Thoracic aorta (tissue), 2 donors: ENCODE results near the gene PSMG3. TPM values are rescaled to one million over a fixed set of nuclear protein-coding genes. Genes with fewer than 3 reads are reported as not detected.

Experiments used
- ATAC-seq: fragments of 150-250 bp; one replicate; pipeline ENCODE4 v1.8.0; 2017; ENCODE audit warnings: low read depth; ENCODE audit not compliant: insufficient number of reproducible peaks, low FRiP score
- DNase-seq: peaks from one replicate; pipeline ENCODE4 v3.0.0-alpha.2; 2020; ENCODE audit warnings: low spot score
- H3K27ac ChIP-seq, 2 donors: fragments of 200-600 bp; sonication (generic); 1 replicate in 1 of 2; 2 replicates in 1 of 2; pipeline ENCODE4 v1.5.1; 2016; ENCODE audit warnings: mild to moderate bottlenecking in 2 of 2, moderate library complexity in 2 of 2
- H3K27me3 ChIP-seq: fragments of 200-600 bp; sonication (generic); replicated peaks from 2 replicates; pipeline ENCODE4 v1.6.0; 2016; ENCODE audit warnings: mild to moderate bottlenecking; ENCODE audit not compliant: insufficient read depth
- H3K36me3 ChIP-seq: fragments of 200-600 bp; sonication (generic); one replicate; pipeline ENCODE4 v1.5.1; 2016
- H3K4me1 ChIP-seq, 2 donors: fragments of 200-600 bp; sonication (generic); 1 replicate in 1 of 2; 2 replicates in 1 of 2; pipeline versions ENCODE4 v1.5.1 to v1.6.0; 2016; ENCODE audit warnings: low read depth in 2 of 2, mild to moderate bottlenecking in 1 of 2; ENCODE audit not compliant: control insufficient read depth in 1 of 2
- H3K4me3 ChIP-seq: fragments of 200-600 bp; sonication (generic); 2 replicates; pipeline ENCODE4 v1.5.1; 2016; ENCODE audit warnings: mild to moderate bottlenecking
- H3K9me3 ChIP-seq: fragments of 200-600 bp; sonication (generic); 2 replicates; pipeline ENCODE4 v1.5.1; 2016
- CTCF ChIP-seq: fragments of 200-600 bp; sonication (generic); IDR thresholded peaks from one replicate; pipeline ENCODE4 v1.5.1; 2019; ENCODE audit warnings: antibody characterized with exemption
- total RNA-seq, 2 donors: library from RNA; depleted of rRNA; stranded (reverse); fragments of >200 nt; gene quantifications; one replicate each; pipeline versions ENCODE4 v1.1.0 to v1.2.3, GENCODE V29; 2016

Gene PSMG3
- total RNA-seq, 2 donors from 2014 or later, result 30.9 to 40.4 TPM

- ATAC-seq (no peak), DNase-seq (no peak)
- Histone ChIP-seq H3K27ac (no peak overlapping the region), H3K36me3 (no peaks in the 10 kb centered on the region), H3K4me1 (peaks cover 4 to 11% of the 10 kb centered on the region in 2 donors), H3K9me3 (no peaks in the 10 kb centered on the region), H3K4me3 (no peak overlapping the region), H3K27me3 (no peaks in the 10 kb centered on the region)
- TF ChIP-seq CTCF, result no peak
These were observed 9.9 kb downstream of the PSMG3 start for GRCh38 chr7:1559626-1560590.

- no peak overlapping the region for H3K27ac ChIP-seq
- no peak for TF ChIP-seq CTCF
- H3K4me3 ChIP-seq, result no peak overlapping the region
These were observed 10.8 kb downstream of the PSMG3 start for GRCh38 chr7:1558841-1559625.

GRCh38 chr7:1558181-1558811 is 11.5 kb downstream of the PSMG3 start:
- DNase-seq, result no peak
- H3K9me3 ChIP-seq, result no peaks in the 10 kb centered on the region
- H3K27me3 ChIP-seq, result no peaks in the 10 kb centered on the region
- no peak overlapping the region for H3K4me3 ChIP-seq
- peaks cover 4 to 11% of the 10 kb centered on the region in 2 donors for H3K4me1 ChIP-seq
- ATAC-seq, result no peak
- TF ChIP-seq CTCF, result peak; percentile 13
- H3K36me3 ChIP-seq, result no peaks in the 10 kb centered on the region
- H3K27ac ChIP-seq, result no peak overlapping the region

More at GRCh38 chr7:1558841-1559625, 10.8 kb downstream of the PSMG3 start:
- Histone ChIP-seq H3K9me3 (no peaks in the 10 kb centered on the region), H3K27me3 (no peaks in the 10 kb centered on the region), H3K4me1 (peaks cover 4 to 11% of the 10 kb centered on the region in 2 donors), H3K36me3 (no peaks in the 10 kb centered on the region)
- ATAC-seq, result no peak
- no peak for DNase-seq

- no peak for TF ChIP-seq CTCF
- no peak for DNase-seq
- Histone ChIP-seq H3K4me1 (peaks cover 4 to 11% of the 10 kb centered on the region in 2 donors), H3K27me3 (no peaks in the 10 kb centered on the region), H3K9me3 (no peaks in the 10 kb centered on the region), H3K36me3 (no peaks in the 10 kb centered on the region), H3K27ac (no peak overlapping the region), H3K4me3 (no peak overlapping the region)
- ATAC-seq, result no peak
These were observed 12.1 kb downstream of the PSMG3 start for GRCh38 chr7:1557771-1558170.
